CD14-positive monocyte (primary cell): Measurements from ENCODE around the gene MYO5B. TPM values are rescaled to one million over a fixed set of nuclear protein-coding genes. Genes with fewer than 3 reads are reported as not detected.

ENCODE experiments used
- DNase-seq, 3 donors: peaks; one replicate each; pipeline ENCODE4 v3.0.0-alpha.2; 2011 to 2022
- H2AFZ ChIP-seq: 2 replicates; pipeline ENCODE4 v1.6.0; 2012; ENCODE audit warnings: mild to moderate bottlenecking, low read depth, low read length, inconsistent platforms; ENCODE audit not compliant: insufficient read depth, poor library complexity, severe bottlenecking
- H3K27ac ChIP-seq, 2 donors: 1 replicate in 1 of 2; 2 replicates in 1 of 2; pipeline ENCODE4 v1.5.1; 2012 to 2013; ENCODE audit warnings: low read length in 2 of 2, control low read depth in 1 of 2, inconsistent platforms in 1 of 2, low read depth in 1 of 2, mild to moderate bottlenecking in 1 of 2
- H3K27me3 ChIP-seq, 2 donors: one replicate each; pipeline versions ENCODE4 v1.6.0 to v1.6.1; 2011 to 2013; ENCODE audit warnings: low read length in 2 of 2; ENCODE audit not compliant: control insufficient read depth in 2 of 2, insufficient read depth in 2 of 2
- H3K36me3 ChIP-seq, 2 donors: replicated peaks in 1 of 2; 1 replicate in 1 of 2; 2 replicates in 1 of 2; pipeline versions ENCODE4 v1.5.1 to v1.6.1; 2012 to 2013; ENCODE audit warnings: low read length in 2 of 2, control low read depth in 1 of 2, inconsistent platforms in 1 of 2, mild to moderate bottlenecking in 1 of 2; ENCODE audit not compliant: insufficient read depth in 2 of 2, control insufficient read depth in 1 of 2
- H3K4me1 ChIP-seq, 2 donors: 1 replicate in 1 of 2; 2 replicates in 1 of 2; pipeline versions ENCODE4 v1.5.1 to v1.6.1; 2012 to 2013; ENCODE audit warnings: low read length in 2 of 2, control low read depth in 1 of 2, inconsistent platforms in 1 of 2, mild to moderate bottlenecking in 1 of 2, moderate library complexity in 1 of 2; ENCODE audit not compliant: insufficient read depth in 2 of 2, control insufficient read depth in 1 of 2
- H3K4me2 ChIP-seq: replicated peaks from 2 replicates; pipeline ENCODE3; 2012; ENCODE audit warnings: low read length, moderate library complexity, mild to moderate bottlenecking; ENCODE audit not compliant: poor library complexity, severe bottlenecking; ENCODE audit errors: extremely low read depth
- H3K4me3 ChIP-seq, 3 experiments: fragments of 200-600 bp in 1 of 3; sonication (generic) in 1 of 3; replicated peaks in 1 of 3; 1 replicate in 2 of 3; 2 replicates in 1 of 3; pipeline ENCODE4 v1.5.1; 2011 to 2013; ENCODE audit warnings: low read length in 3 of 3, mild to moderate bottlenecking in 3 of 3, control low read depth in 2 of 3, low read depth in 2 of 3, inconsistent platforms in 1 of 3, moderate library complexity in 1 of 3
- H3K79me2 ChIP-seq: 2 replicates; pipeline ENCODE4 v1.6.0; 2012; ENCODE audit warnings: mild to moderate bottlenecking, control low read depth, inconsistent platforms, low read length, moderate library complexity; ENCODE audit not compliant: insufficient read depth
- H3K9ac ChIP-seq: 2 replicates; pipeline ENCODE4 v1.6.0; 2017; ENCODE audit warnings: low read length, mild to moderate bottlenecking; ENCODE audit not compliant: insufficient read depth, poor library complexity, severe bottlenecking
- H3K9me3 ChIP-seq, 2 donors: replicated peaks in 1 of 2; 1 replicate in 1 of 2; 2 replicates in 1 of 2; pipeline versions ENCODE4 v1.5.1 to v1.6.1; 2012 to 2013; ENCODE audit warnings: low read length in 2 of 2, control low read depth in 1 of 2; ENCODE audit not compliant: control insufficient read depth in 1 of 2, insufficient read depth in 1 of 2
- H4K20me1 ChIP-seq: 2 replicates; pipeline ENCODE4 v1.6.0; 2012; ENCODE audit warnings: mild to moderate bottlenecking, low read length, control low read depth, moderate library complexity; ENCODE audit not compliant: insufficient read depth
- H3K27ac Mint-ChIP-seq, 7 donors: one replicate each; pipeline ENCODE4 v1.8.0; 2020; ENCODE audit warnings: mild to moderate bottlenecking in 7 of 7, mixed read lengths in 7 of 7, moderate library complexity in 6 of 7, inconsistent platforms in 2 of 7
- H3K27me3 Mint-ChIP-seq, 3 donors: one replicate each; pipeline ENCODE4 v1.8.0; 2021 to 2022; ENCODE audit warnings: low read depth in 3 of 3, mild to moderate bottlenecking in 3 of 3, mixed read lengths in 3 of 3, moderate library complexity in 3 of 3, inconsistent platforms in 1 of 3
- H3K36me3 Mint-ChIP-seq, 2 donors: one replicate each; pipeline ENCODE4 v1.8.0; 2020; ENCODE audit warnings: mixed read lengths in 2 of 2, inconsistent platforms in 1 of 2, mild to moderate bottlenecking in 1 of 2
- H3K4me1 Mint-ChIP-seq: one replicate; pipeline ENCODE4 v1.8.0; 2020; ENCODE audit warnings: mild to moderate bottlenecking, mixed read lengths
- H3K4me3 Mint-ChIP-seq, 2 donors: one replicate each; pipeline ENCODE4 v1.8.0; 2020; ENCODE audit warnings: mild to moderate bottlenecking in 2 of 2, mixed read lengths in 2 of 2, moderate library complexity in 1 of 2
- H3K9me3 Mint-ChIP-seq, 7 donors: one replicate each; pipeline ENCODE4 v1.8.0; 2020 to 2022; ENCODE audit warnings: mixed read lengths in 7 of 7, mild to moderate bottlenecking in 6 of 7, moderate library complexity in 6 of 7, inconsistent platforms in 2 of 7
- WGBS: methylation state at CpG from one replicate; pipeline ENCODE4 v1.1.5; 2013; ENCODE audit warnings: missing lambda C conversion rate; ENCODE audit not compliant: insufficient coverage; 5-methylcytosine and 5-hydroxymethylcytosine counted together
- intact Hi-C, 2 donors: fragments of 100-400 bp; cut with micrococcal nuclease; formaldehyde crosslinking; loops; one replicate each; pipeline versions ENCODE4 v1.15.0 to v1.15.1; 2023
- polyA plus RNA-seq, 3 donors: library from polyadenylated mRNA; depleted of rRNA in 1 of 3; unstranded in 2 of 3; stranded (reverse) in 1 of 3; fragments of 300-500 nt in 2 of 3; fragments of >200 nt in 1 of 3; fragmentation: Illumina TruSeq in 2 of 3; gene quantifications; 1 replicate in 2 of 3; 2 replicates in 1 of 3; pipeline ENCODE4 v1.2.3, GENCODE V29; 2012 to 2021
- TF ChIP-seq, protein P1 (sequence below): fragments of 200-600 bp; IDR thresholded peaks from one replicate; pipeline ENCODE4 v1.8.0; 2022; ENCODE audit warnings: antibody characterized with exemption, mild to moderate bottlenecking

Gene MYO5B
- polyA plus RNA-seq, 3 donors, result 0.04 TPM; not detected in 2

GRCh38 chr18:49967171-49967570, 227.8 kb downstream of the MYO5B start:
- no peak overlapping the region for H3K4me2 ChIP-seq
- no peaks in the 10 kb centered on the region for H3K27me3 ChIP-seq
- Mint-ChIP-seq H3K36me3 (no peaks in the 10 kb centered on the region), H3K9me3 (peaks cover 0 to 3% (median 0%) of the 10 kb centered on the region in 7 donors), H3K4me1 (no peaks in the 10 kb centered on the region), H3K4me3 (no peak overlapping the region), H3K27ac (no peak overlapping the region), H3K27me3 (peaks cover 1 to 14% (median 6%) of the 10 kb centered on the region in 3 donors)
- no peaks in the 10 kb centered on the region for H3K9me3 ChIP-seq
- H3K79me2 ChIP-seq, result no peaks in the 10 kb centered on the region
- H3K4me1 ChIP-seq, result no peaks in the 10 kb centered on the region
- no peak overlapping the region for H3K4me3 ChIP-seq
- H3K9ac ChIP-seq, result no peak overlapping the region
- no peak overlapping the region for H2AFZ ChIP-seq
- intact Hi-C loops, result no loop called here
- DNase-seq, result no peak
- TF ChIP-seq, protein P1, sequence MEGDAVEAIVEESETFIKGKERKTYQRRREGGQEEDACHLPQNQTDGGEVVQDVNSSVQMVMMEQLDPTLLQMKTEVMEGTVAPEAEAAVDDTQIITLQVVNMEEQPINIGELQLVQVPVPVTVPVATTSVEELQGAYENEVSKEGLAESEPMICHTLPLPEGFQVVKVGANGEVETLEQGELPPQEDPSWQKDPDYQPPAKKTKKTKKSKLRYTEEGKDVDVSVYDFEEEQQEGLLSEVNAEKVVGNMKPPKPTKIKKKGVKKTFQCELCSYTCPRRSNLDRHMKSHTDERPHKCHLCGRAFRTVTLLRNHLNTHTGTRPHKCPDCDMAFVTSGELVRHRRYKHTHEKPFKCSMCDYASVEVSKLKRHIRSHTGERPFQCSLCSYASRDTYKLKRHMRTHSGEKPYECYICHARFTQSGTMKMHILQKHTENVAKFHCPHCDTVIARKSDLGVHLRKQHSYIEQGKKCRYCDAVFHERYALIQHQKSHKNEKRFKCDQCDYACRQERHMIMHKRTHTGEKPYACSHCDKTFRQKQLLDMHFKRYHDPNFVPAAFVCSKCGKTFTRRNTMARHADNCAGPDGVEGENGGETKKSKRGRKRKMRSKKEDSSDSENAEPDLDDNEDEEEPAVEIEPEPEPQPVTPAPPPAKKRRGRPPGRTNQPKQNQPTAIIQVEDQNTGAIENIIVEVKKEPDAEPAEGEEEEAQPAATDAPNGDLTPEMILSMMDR, result no peak
- H4K20me1 ChIP-seq, result no peaks in the 10 kb centered on the region
- WGBS, result no CpG with 5 or more reads among the region's 4 CpGs
- no peaks in the 10 kb centered on the region for H3K36me3 ChIP-seq
- no peak overlapping the region for H3K27ac ChIP-seq

- DNase-seq, result no peak
- H3K9ac ChIP-seq, result no peak overlapping the region
- no peaks in the 10 kb centered on the region for H3K36me3 ChIP-seq
- no peaks in the 10 kb centered on the region for H3K79me2 ChIP-seq
- intact Hi-C loops, result no loop called here
- H3K9me3 ChIP-seq, result no peaks in the 10 kb centered on the region
- no CpG with 5 or more reads among the region's 3 CpGs for WGBS
- no peak overlapping the region for H3K27ac ChIP-seq
- no peaks in the 10 kb centered on the region for H4K20me1 ChIP-seq
- H3K4me3 Mint-ChIP-seq, result no peak overlapping the region
- H3K4me1 Mint-ChIP-seq, result no peaks in the 10 kb centered on the region
- peaks cover 1 to 14% (median 5%) of the 10 kb centered on the region in 3 donors for H3K27me3 Mint-ChIP-seq
- no peaks in the 10 kb centered on the region for H3K36me3 Mint-ChIP-seq
- no peak overlapping the region for H3K27ac Mint-ChIP-seq
- no peaks in the 10 kb centered on the region for H3K27me3 ChIP-seq
- no peaks in the 10 kb centered on the region for H3K4me1 ChIP-seq
- H3K4me2 ChIP-seq, result no peak overlapping the region
- no peak overlapping the region for H3K4me3 ChIP-seq
- TF ChIP-seq, protein P1, result no peak
- peaks cover 0 to 3% (median 0%) of the 10 kb centered on the region in 7 donors for H3K9me3 Mint-ChIP-seq
- no peak overlapping the region for H2AFZ ChIP-seq
Observed at GRCh38 chr18:49966090-49966489, 228.9 kb downstream of the MYO5B start.
